HG03378 (cell line): ENCODE data around the gene VPREB3.

ENCODE experiments used
- ATAC-seq: cut with Tn5 transposase; IDR thresholded peaks from one replicate; pipeline ENCODE4 v1.9.1; 2021; ENCODE audit warnings: mild to moderate bottlenecking, moderate library complexity; ENCODE audit not compliant: unreplicated experiment

The VPREB3 gene, protein sequence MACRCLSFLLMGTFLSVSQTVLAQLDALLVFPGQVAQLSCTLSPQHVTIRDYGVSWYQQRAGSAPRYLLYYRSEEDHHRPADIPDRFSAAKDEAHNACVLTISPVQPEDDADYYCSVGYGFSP

DNA sequence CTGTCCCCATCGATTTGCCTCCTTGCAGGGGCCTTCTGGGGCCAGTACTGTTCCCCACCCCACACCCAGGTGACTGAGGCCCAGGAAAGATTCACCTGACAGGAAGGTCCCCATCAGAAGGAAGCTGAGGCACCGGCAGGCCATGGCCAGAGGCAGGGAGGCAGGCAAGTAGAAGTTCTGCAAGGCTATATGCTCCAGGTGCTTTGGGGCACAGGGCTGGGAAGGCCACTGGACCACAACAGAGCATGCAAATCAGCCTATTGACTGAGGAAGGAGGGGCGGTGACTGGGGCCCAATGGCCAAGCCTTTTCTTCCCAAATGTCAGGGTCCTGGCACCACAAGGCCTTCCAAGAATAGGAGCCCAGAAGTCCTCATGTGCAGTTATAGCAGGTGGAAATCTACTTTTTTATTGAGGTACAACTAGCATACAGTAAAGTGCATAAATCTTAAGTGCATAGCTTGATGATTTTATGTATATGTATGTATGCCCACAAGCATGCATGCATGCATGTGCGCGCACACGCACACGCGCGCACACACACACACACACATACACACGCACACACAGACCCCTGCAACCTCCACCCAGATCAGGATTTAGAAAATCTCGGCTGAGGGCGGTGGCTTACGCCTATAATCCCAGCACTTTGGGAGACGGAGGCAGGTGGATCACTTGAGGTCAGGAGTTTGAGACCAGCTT is at the start of gene VPREB3:
TSS of gene VPREB3 (minus strand) at position 206 of the 700 bp plus-strand sequence. CDS start at position 144, 62 bp downstream.
- no peak for ATAC-seq

DNA sequence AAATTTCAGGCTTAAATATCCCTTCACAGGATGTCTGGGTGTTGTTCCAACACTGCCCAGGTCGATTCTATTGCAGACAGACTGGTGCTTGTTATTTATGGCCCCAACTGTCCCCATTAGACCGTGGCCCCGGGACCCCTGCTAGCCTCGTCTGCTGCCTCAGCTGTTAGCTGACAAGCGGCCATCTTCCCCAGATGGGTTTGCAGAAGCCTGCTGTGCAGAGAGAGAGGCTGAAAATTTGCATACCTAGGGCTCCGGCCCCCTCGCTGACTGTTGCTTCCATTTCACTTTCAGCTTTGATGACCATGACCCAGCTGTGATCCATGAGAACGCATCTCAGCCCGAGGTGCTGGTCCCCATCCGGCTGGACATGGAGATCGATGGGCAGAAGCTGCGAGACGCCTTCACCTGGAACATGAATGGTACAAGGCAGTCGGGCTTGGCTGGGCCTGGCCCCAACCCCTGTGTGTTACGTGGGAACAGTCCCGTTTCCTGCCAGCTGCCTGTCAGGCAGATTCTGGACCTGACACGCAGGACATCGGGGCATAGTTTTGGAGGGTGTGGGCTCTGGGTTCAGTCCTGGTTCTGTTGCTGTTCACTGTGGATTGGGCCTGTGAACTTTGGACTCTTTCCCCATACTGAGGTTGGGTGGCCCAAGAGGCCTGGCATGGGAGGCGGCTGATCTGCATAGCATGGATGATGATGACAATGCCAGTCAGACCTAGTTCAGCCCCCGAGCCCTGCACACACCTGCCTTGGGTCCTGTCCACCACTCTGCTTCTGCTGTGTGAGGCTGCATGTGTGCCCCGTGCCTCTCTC is 49.0 kb upstream of the VPREB3 start:
- no peak for ATAC-seq

DNA sequence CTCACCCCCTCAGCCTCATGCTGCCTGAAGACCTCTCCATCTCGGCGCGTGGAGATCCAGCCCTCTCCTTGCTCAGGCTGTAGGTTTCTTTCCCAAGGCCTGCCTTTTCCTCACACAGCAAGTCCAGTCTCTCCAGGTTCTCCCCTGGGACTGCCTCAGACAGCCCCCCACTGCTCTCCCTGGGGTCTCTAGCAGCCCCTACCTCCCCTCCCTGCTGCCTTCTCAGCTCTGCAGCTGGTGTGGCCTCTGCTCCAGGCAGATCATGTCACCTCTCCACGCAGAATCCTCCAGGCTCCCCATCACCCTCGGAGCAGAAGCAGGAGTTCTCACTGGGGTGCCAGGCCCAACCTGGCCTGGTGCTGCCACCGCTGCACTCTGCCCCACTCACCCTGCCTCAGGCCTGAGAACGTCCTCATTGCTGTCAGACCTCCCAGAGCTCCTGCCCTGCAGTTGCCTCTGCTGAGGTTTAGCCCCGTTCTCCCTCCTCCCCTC is 47.7 kb upstream of the VPREB3 start:
- ATAC-seq, result no peak

DNA sequence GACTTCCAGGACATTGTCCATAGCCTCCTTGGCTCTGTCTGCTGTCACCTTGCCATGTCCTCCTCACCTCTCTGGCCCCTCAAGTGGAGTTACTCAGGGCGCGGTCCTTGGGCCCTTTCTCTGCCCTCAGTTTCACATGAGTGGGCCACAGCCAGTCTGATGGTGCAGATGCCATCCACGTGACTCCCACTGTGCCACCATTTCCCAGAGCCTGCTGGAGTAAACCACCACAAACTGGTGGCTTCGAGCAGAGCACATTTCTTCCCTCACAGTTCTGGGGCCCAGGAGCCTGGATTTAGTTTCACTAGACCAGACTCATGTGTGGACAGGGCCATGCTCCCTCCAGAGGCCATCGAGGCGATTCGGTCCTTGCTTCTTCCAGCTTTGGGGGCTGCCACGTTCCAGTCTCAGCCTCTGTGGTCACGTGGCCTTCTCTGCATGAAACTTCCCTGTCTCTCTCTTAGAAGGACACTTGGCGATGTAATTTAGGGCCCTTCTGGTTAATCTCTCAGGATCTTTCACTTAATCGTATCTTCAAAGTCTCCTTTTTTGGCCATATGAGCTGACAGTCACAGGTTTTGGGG is 47.1 kb upstream of the VPREB3 start:
- no peak for ATAC-seq

DNA sequence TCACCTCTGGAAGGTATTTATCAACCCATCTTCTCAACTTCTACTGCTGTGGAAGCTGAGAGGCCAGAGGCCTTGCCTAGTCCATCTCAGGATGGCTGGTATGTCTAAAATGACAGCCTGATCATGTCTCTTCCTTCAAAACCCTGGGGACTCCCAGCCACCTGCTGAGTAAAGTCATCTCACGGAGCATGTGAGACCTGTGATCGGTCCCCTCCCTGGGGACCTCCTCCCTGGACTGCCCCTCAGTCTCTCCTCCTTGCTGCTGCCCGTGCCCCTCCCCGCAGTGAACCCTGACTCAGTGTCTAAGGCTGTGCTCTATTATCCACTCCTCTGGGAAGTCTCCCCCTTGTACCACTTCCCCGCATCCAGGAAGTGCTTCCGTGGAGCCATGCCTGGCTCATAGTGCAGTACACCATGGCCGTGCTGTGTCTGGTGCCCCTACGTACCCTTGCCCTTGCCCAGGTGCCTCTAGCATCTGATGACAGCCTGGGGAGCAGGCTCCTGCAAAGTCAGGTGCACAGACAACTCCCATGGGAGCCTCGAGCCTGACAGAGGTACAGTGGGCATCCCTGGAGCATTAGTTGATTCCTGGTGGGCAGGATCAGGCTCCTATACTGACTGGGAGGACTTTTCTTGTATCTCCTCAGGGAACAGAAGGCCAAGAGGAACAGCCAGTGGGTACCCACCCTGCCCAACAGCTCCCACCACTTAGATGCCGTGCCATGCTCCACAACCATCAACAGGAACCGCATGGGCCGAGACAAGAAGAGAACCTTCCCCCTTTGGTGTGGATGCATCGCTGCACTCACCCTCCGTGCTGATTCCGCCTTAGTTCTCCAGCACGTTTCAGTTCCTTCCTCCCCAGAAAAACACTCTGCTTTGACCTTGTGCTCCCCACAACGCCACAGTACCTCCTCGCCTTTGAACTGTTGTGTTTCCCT is 46.3 kb upstream of the VPREB3 start:
- ATAC-seq, result peak; percentile 60

DNA sequence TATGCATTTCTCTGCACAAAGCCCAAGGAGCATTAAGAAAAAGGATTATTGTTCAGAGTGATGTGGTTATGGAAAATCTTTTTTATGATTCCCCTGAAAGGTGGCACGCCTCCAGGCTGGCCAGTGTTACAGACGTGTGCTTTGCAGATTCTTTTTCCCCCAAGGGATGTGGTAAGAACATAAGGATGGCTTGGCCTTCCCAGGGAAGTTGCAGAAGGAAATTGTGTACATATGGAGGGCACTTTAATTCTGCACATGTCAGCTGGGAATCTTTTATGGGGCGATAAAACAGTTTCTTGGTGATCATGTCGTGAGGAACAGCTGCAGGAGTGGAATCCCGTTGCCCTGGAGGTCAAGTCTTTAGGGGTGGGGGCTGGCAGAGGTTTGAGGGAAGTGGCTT is 42.2 kb upstream of the VPREB3 start:
- ATAC-seq, result no peak

DNA sequence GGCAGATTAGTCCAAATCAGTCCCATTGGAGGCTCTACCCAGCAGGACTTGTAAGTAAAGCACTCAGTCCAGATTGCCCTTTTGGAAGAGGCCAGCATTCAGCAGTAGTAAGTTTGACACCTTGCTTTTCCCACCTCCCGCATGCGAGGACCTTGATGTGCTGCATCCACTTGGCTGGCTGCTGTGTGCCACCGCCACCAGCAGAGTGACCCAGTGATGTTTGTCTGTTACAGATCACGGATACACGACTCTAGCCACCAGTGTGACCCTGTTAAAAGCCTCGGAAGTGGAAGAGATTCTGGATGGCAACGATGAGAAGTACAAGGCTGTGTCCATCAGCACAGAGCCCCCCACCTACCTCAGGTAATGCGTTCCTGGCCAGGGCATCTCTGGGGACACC is 39.1 kb upstream of the VPREB3 start:
- no peak for ATAC-seq

DNA sequence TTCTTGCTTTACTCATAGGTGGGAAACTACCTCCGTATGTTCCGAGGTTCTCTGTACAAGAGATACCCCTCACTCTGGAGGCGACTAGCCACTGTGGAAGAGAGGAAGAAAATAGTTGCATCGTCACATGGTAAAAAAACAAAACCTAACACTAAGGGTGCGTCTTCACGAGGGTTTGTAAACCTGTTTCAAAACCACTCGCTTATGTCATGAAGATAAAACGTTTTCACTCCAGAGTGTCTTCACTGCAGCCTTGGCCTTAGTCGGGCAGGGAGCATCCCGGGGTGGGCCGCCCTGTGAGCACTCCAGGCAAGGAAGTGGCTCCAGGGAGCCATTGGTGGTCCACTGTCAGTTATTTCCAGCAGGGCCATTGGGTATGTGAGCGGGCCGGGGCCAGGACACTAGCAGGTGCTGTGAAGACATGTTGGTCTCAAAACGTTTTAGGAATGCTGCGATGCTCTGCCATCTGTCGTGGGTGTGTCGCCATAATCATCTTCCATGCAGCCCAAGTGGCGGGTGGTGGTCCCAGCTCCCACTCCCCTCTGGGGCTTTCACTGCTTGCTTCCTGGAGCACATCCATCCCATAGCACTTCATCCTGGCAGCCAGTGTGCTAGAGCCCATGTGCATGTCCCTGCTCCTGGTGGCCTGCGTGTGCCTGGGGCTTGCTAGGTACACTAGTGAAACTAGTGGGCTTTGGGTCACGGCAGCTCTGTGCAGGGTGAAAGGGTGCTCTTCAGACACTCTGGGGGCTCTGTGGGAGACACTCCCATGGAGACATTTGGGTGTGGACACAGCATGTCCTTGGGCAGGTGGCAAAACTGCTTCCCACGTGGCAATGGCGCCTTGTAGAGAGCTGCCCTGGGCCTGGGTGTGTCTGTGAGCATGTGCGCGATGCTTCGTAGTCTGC is 37.8 kb upstream of the VPREB3 start:
- no peak for ATAC-seq

DNA sequence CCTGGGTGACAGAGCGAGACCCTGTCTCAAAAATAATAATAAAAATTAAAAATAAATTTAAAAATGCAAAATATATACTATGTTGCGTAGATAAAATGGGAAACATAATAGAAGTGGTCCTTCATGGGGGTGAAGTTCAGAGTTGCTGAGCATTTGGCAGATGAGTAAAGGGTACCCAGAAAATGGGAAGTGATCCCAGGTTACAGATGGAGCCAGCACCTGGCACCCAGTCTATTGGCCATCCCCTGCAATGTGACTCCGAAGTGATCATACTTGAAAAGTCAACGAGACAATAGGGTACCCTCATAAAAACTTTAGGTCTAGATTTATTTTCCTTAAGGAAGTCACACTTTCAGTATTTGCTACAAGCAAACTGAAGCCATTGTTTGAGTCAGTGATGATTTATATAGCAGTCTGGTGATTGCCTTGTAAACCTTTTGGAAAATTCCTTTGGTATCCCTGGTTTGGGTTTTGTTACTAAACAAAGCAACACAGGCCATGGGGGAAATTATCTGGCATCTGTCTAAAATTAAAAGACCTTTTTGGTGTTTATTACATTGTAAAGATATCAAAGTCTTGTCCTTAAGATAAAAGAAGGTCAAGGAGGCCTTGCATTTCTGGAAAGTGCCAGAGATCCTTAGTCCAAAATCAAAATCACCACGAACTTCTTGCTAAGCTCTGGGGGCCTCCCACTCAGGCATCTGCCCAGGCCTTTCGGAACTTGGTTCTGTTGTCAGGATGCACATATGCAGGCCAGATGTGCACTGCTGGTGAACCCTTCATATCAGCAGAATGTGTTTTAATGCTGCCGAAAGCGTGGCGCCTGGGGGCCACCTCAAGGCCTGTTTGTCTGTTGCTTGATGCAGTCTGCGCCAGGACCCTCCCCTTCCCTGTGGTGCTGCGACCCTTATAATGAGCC is 36.9 kb upstream of the VPREB3 start:
- no peak for ATAC-seq

DNA sequence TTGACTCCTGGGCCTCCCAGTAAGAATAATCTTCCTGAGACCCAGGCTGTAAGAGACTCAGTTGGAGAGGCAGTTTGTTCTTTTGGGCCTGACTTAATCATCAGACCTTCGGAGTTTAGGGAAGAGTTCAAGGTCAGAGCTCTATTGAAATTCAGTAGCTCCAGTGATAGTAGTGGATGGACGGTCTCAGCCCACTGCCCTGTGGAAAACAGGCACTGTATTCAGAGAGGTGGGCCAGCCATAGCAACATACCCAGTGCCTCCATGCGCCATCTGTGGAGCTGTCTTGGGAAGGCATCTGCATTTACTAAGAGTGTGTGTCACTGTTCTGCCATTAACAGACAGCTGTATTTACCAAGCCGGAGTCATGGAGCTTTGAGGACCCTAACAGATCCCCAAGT is 35.4 kb upstream of the VPREB3 start:
- ATAC-seq, result no peak

DNA sequence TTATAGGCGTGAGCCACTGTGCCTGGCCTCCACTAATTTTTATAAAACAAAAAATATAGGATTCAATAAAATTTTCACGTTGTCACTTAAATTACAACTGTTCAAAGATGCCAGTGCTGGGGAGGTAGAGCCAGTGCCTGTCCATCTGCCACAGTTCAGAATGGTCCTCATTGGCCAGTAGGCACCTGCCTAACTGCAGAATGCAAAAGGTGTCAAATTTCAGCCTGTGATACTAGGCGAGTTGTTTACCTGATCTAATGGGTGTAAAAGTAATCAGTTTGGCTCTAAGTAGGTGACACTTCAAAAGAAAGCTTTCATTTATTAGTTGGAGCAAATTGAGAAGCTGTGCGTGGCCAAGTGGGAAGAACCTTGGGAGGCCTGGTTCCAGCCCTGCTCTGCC is 34.9 kb upstream of the VPREB3 start:
- no peak for ATAC-seq

DNA sequence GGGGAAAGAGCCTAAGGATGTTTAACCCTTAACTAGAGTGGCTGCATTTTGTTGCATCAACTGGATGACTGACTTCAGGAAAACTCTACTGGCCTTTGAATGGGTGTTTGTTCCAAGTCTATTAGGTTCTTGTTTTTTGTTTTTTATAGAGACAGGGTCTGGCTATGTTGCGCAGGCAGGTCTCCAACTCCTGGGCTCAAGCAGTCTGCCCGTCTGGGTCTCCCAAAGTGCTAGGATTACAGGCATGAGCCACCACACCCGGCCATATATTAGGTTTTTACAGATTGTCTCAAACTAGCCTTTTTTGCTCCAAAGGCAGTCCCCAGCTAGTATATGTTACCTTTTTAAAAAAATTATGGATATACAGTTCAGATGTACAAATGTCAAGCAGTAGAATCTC is 33.7 kb upstream of the VPREB3 start:
- ATAC-seq, result no peak

DNA sequence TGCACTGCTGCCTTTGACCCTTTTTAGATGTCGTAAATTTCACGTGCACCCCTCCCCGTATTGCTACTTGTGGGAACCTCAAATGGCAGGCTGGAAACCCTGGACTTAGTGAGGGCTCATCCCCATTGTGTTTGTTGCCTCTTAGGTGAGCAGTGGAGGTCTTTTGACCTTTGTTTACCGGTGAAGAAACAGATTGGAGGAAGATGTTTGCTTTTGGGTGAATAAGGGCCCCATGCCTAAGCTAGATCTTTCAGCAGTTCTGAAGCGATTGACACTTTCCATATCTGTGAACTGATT is 33.3 kb upstream of the VPREB3 start:
- no peak for ATAC-seq

DNA sequence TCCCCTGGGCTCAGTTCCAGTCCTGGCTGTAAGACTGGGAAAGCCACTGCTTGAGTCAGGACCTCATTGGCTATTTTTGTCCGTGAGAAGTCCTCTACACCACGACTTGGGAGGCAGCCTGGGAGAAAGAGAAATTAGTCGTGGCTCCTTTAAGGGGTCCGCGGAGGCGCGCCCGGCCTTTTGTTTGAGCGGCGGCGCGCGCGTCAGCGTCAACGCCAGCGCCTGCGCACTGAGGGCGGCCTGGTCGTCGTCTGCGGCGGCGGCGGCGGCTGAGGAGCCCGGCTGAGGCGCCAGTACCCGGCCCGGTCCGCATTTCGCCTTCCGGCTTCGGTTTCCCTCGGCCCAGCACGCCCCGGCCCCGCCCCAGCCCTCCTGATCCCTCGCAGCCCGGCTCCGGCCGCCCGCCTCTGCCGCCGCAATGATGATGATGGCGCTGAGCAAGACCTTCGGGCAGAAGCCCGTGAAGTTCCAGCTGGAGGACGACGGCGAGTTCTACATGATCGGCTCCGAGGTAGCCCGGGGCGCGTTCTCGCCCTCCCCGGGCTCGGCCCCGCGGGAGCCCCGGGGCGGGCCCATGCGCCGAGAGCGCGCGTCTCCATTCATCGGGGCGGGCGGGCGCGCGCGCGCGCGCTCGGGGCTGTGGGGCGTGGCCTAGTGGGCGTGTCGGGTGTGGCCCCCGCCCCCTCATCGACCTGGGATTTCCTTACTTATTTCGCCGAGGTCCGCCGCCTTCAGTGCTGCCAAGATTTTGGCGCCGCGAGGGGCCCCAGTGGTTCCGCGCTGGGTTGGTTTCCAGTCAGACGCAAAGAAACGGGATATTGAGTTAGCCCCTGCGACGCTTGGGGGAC is 32.8 kb upstream of the VPREB3 start, which contains the start of gene SMARCB1:
TSS of gene SMARCB1 (plus strand) at position 215 of the 848 bp plus-strand sequence. CDS start at position 419, 204 bp downstream.
- ATAC-seq, result no peak

DNA sequence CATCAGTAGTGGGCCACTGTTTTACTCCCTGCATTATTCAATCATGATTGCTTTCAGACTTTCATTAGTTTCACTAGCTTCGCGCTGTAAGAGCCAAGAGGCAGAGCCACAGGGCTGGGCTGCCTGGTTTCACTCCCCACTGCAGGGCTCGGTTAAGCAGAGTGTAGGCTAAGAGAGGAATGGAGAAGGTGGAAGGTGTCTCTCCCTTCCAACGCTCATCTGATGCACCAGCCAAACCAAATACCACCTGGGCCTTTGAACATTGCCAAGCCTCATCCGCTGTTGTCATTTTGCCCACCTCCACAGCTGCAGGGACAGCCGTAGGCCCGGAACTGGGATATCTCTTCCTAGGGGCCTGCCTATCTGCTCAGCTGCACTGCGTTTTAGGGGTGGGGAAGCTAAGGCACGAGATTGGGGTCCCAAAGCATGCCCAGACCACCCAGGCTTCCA is 32.1 kb upstream of the VPREB3 start:
- ATAC-seq, result no peak

DNA sequence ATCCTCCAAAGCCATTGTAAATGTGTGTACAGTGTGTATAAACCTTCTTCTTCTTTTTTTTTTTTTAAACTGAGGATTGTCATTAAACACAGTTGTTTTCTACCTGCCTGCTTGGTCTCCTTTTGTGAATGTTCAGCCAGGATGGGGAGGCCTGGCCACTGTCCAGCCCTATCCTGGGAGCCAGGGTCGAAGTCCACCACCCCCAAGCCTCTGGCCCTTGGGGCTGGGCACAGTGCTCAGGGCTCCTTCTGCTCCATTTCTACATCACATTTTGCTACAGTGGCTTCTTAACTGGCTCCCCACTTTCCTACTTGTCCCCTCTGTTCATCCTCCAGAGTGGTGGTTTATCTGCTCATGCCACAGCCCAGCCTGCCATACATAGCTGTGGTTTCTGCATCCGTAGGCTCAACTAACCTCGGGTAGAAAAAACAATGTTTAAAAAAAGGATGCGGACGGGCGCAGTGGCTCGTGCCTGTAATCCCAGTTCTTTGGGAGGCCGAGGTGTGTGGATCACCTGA is 30.0 kb upstream of the VPREB3 start:
- ATAC-seq, result no peak
